ENCODE data around the gene RRP12.

- TF ChIP-seq CTCF (IDR thresholded peaks at IDR 0.05) (no peak), POLR2A (IDR thresholded peaks at IDR 0.05) (no peak)
Observed at GRCh38 chr10:97385565-97385964, 15.6 kb downstream of the RRP12 start.
